Ectodermal cell (in vitro differentiated cells): ENCODE measurements around the gene TNPO2.
A peak's percentile ranks its signal among the peaks of the same experiment; 100 is the strongest.
"Not testable (repeated sequence)": the region's sequence is repeated elsewhere in the genome, so short reads cannot be mapped to it uniquely, and the experiment has no call there.

Experiments used
- H3K27ac ChIP-seq: 2 replicates; pipeline ENCODE4 v1.7.0; 2013; ENCODE audit warnings: mild to moderate bottlenecking, low read depth, low read length; ENCODE audit not compliant: insufficient read depth, poor library complexity, severe bottlenecking
- H3K27me3 ChIP-seq: 2 replicates; pipeline ENCODE4 v1.7.0; 2013; ENCODE audit warnings: mild to moderate bottlenecking, low read length; ENCODE audit not compliant: insufficient read depth, control insufficient read depth, poor library complexity, severe bottlenecking
- H3K36me3 ChIP-seq: one replicate; pipeline ENCODE4 v1.7.0; 2013; ENCODE audit warnings: low read length; ENCODE audit not compliant: control insufficient read depth, insufficient read depth
- H3K4me1 ChIP-seq: one replicate; pipeline ENCODE4 v1.7.0; 2013; ENCODE audit warnings: low read length; ENCODE audit not compliant: control insufficient read depth, insufficient read depth
- H3K4me3 ChIP-seq: 2 replicates; pipeline ENCODE4 v1.7.0; 2013; ENCODE audit warnings: low read depth, low read length, control low read depth; ENCODE audit not compliant: insufficient read depth
- H3K9me3 ChIP-seq: 2 replicates; pipeline ENCODE4 v1.7.0; 2013; ENCODE audit warnings: mild to moderate bottlenecking, low read length, moderate library complexity; ENCODE audit not compliant: control insufficient read depth
- WGBS, 2 experiments: methylation state at CpG; one replicate each; pipeline ENCODE4 v1.1.7; 2013; ENCODE audit warnings: missing lambda C conversion rate in 2 of 2; 5-methylcytosine and 5-hydroxymethylcytosine counted together

TNPO2 gene

GRCh38 chr19:12678039-12678438, 45.7 kb downstream of the TNPO2 start:
- H3K27ac ChIP-seq, H3K4me1 ChIP-seq, H3K4me3 ChIP-seq, H3K27me3 ChIP-seq, H3K9me3 ChIP-seq: not testable (repeated sequence)
- H3K36me3 ChIP-seq: peaks cover 44% of the 10 kb centered on the region
- whole genome bisulfite sequencing, 2 experiments: 90 to 94% methylated on average over 5 of the region's 5 CpGs

GRCh38 chr19:12676928-12677327, 46.8 kb downstream of the TNPO2 start:
- H3K27ac ChIP-seq: no peak overlapping the region
- H3K36me3 ChIP-seq: peaks cover 44% of the 10 kb centered on the region
- WGBS, 2 experiments: 96% methylated on average over 12 of the region's 12 CpGs
- no peak overlapping the region for H3K4me3 ChIP-seq
- no peaks in the 10 kb centered on the region for H3K4me1 ChIP-seq
- no peaks in the 10 kb centered on the region for H3K27me3 ChIP-seq
- H3K9me3 ChIP-seq: no peaks in the 10 kb centered on the region

GRCh38 chr19:12676384-12676792, 47.3 kb downstream of the TNPO2 start:
- no peaks in the 10 kb centered on the region for H3K4me1 ChIP-seq
- WGBS, 2 experiments: 28 to 38% methylated on average over 4 of the region's 4 CpGs
- no peak overlapping the region for H3K4me3 ChIP-seq
- H3K36me3 ChIP-seq: peaks cover 44% of the 10 kb centered on the region
- no peaks in the 10 kb centered on the region for H3K9me3 ChIP-seq
- no peaks in the 10 kb centered on the region for H3K27me3 ChIP-seq
- no peak overlapping the region for H3K27ac ChIP-seq

- peaks cover 44% of the 10 kb centered on the region for H3K36me3 ChIP-seq
- no peak overlapping the region for H3K4me3 ChIP-seq
- no peaks in the 10 kb centered on the region for H3K27me3 ChIP-seq
- 95 to 96% methylated on average over 15 of the region's 15 CpGs for WGBS, 2 experiments
- H3K9me3 ChIP-seq: no peaks in the 10 kb centered on the region
- H3K4me1 ChIP-seq: no peaks in the 10 kb centered on the region
- no peak overlapping the region for H3K27ac ChIP-seq
These were observed 47.8 kb downstream of the TNPO2 start for GRCh38 chr19:12675940-12676339.

- WGBS, 2 experiments: 96 to 97% methylated on average over 10 of the region's 10 CpGs
- Histone ChIP-seq H3K9me3 (no peaks in the 10 kb centered on the region), H3K36me3 (peaks cover 44% of the 10 kb centered on the region), H3K4me3 (no peak overlapping the region), H3K4me1 (peaks cover 2% of the 10 kb centered on the region), H3K27ac (no peak overlapping the region), H3K27me3 (no peaks in the 10 kb centered on the region)
These were observed 48.3 kb downstream of the TNPO2 start for GRCh38 chr19:12675399-12675798.

GRCh38 chr19:12672744-12673143, 51.0 kb downstream of the TNPO2 start:
- Histone ChIP-seq H3K9me3 (no peaks in the 10 kb centered on the region), H3K27ac (no peak overlapping the region), H3K4me3 (no peak overlapping the region), H3K4me1 (peaks cover 12% of the 10 kb centered on the region), H3K36me3 (peaks cover 29% of the 10 kb centered on the region), H3K27me3 (no peaks in the 10 kb centered on the region)
- WGBS, 2 experiments: 94 to 95% methylated on average over 10 of the region's 10 CpGs

GRCh38 chr19:12670159-12670928, 53.4 kb downstream of the TNPO2 start:
- Histone ChIP-seq H3K27ac (no peak overlapping the region), H3K4me3 (peak overlapping the region; percentile 97), H3K27me3 (no peaks in the 10 kb centered on the region), H3K36me3 (peaks cover 7% of the 10 kb centered on the region), H3K9me3 (no peaks in the 10 kb centered on the region), H3K4me1 (peaks cover 19% of the 10 kb centered on the region)
- 57 to 61% methylated on average over 26 of the region's 26 CpGs for WGBS, 2 experiments

GRCh38 chr19:12669270-12670158, 54.2 kb downstream of the TNPO2 start:
- no peaks in the 10 kb centered on the region for H3K27me3 ChIP-seq
- peaks cover 2% of the 10 kb centered on the region for H3K36me3 ChIP-seq
- peak overlapping the region; percentile 97 for H3K4me3 ChIP-seq
- H3K4me1 ChIP-seq: peaks cover 19% of the 10 kb centered on the region
- no peaks in the 10 kb centered on the region for H3K9me3 ChIP-seq
- 1% methylated on average over 64 of the region's 64 CpGs for WGBS, 2 experiments
- peak overlapping the region; percentile 72 for H3K27ac ChIP-seq

GRCh38 chr19:12668932-12669269, 54.8 kb downstream of the TNPO2 start:
- no peaks in the 10 kb centered on the region for H3K36me3 ChIP-seq
- peaks cover 19% of the 10 kb centered on the region for H3K4me1 ChIP-seq
- peak overlapping the region; percentile 36 for H3K27ac ChIP-seq
- no peaks in the 10 kb centered on the region for H3K9me3 ChIP-seq
- 1 to 2% methylated on average over 24 of the region's 24 CpGs for WGBS, 2 experiments
- H3K27me3 ChIP-seq: no peaks in the 10 kb centered on the region
- peak overlapping the region; percentile 97 for H3K4me3 ChIP-seq

- Histone ChIP-seq H3K36me3 (peaks cover 5% of the 10 kb centered on the region), H3K27me3 (no peaks in the 10 kb centered on the region), H3K4me1 (peaks cover 19% of the 10 kb centered on the region), H3K9me3 (no peaks in the 10 kb centered on the region), H3K27ac (no peak overlapping the region), H3K4me3 (peak overlapping the region; percentile 97)
- WGBS, 2 experiments: 86 to 89% methylated on average over 8 of the region's 8 CpGs
These were observed 55.4 kb downstream of the TNPO2 start for GRCh38 chr19:12668346-12668745.
